Stimulated activated CD8-positive, alpha-beta memory T cell treated with anti-CD3 and anti-CD28 coated beads, Interleukin-7, amount 100 ng/mL, for 24 hours (primary cell): Measurements from ENCODE around the gene THSD4.
"Not testable (repeated sequence)": the region's sequence is repeated elsewhere in the genome, so short reads cannot be mapped to it uniquely, and the experiment has no call there.

Experiments used
- DNase-seq: peaks from one replicate; pipeline ENCODE4 v3.0.0-alpha.2; 2020; ENCODE audit warnings: low read depth

THSD4 gene

DNA sequence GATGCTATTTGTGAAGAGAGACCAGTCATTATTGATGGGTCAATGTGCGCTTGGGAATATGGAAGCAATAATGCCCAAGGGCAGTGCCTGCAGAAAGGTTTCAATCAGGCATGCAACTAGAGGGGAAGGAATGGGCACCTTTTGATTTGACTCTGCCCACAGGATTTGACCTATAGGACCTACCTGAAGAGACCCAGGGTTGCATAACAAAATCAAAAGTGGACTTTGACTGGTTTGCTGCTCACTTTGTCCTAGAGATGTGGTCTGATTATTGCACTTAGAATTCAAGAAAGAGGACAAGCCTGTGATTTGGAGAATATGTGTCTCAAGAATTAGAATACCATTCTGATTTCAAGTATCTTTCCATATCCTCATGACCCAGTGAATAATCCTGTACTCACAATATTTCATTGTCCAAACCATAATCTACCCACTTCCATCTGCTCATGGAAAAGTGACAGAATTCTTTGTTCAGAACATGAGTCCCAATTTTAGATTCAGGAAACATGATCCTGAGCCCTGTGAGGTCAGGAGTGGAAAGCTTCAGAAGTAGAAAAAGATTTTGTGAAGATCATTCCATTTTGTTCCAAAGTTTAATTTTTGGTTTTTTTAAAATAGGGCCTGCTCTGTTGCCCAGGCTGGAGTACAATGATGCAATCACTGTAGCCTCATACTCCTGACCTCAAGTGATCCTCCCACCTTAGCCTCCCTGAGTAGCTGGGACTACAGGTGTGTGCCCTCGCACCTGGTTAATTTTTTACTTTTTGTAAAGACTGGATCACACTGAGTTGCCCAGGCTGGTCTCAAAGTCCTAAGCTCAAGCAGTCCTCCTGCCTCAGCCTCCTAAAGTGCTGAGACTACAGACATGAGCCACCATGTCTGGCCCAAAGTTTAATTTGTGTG lies 543.8 kb downstream of the THSD4 start:
- no peak for DNase-seq

DNA sequence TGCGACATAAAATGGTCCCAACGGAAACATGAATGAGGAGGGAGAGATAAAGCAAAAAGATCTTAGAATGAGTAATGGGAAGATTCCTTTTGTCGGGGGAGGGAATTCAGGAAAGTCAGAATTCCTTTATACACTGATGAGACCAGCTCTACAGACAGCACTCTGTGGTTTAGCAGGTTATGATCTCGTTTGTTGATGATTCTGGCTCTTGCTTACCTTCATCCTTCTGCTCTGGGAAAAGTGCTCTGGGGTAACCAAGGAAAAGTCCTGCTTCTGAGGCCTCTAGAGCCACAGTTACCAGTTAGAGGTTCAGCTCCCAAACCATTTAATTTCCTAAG lies 544.4 kb downstream of the THSD4 start:
- DNase-seq: no peak

DNA sequence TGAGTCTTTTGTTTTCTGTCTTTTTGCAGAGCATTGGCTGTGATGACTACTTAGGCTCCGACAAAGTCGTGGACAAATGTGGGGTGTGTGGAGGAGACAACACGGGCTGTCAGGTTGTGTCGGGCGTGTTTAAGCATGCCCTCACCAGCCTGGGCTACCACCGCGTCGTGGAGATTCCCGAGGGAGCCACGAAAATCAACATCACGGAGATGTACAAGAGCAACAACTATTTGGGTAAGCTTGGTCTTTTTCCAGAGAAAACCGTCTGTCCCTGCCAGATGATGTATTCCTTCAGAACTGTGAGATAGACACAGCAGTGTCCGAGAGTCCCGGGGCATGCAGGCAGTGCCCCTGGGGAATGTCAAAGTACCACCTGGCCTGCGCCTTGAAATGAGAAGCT lies 545.2 kb downstream of the THSD4 start:
- DNase-seq: no peak

DNA sequence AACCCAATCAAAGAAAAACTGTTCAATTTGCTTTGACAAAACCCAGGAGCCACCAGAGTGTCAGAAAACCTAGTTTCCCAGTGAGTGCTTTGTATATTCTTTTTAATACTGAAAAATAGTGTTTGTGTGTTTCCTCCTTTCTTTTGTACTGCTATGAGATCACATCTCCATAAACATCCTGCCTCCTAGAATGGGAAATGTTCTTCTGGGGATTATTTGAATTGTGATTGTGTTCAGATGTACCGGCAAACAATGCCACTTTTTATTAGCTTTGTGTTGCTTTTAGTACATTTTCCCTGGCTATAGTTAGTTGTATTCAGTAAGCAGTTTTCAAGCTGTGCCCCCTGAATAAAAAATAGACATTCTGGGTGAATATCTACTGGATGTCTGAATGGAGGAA lies 547.0 kb downstream of the THSD4 start:
- DNase-seq: no peak

DNA sequence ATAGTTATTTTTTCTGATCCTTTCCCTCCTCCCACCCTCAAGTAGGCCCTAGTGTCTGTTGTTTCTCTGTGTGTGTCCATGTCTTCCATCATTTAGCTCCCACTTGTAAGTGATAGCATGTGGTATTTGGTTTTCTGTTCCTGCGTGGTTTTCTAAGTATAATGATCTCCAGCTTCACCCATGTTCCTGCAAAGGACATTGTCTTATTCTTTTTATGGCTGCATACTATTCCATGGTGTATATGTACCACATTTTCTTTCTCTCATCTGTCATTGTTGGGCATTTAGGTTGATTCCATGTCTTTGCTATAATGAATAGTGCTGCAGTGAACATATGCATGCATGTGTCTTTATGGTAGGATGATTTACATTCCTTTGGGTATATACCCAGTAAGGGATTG lies 549.4 kb downstream of the THSD4 start:
- no peak for DNase-seq

DNA sequence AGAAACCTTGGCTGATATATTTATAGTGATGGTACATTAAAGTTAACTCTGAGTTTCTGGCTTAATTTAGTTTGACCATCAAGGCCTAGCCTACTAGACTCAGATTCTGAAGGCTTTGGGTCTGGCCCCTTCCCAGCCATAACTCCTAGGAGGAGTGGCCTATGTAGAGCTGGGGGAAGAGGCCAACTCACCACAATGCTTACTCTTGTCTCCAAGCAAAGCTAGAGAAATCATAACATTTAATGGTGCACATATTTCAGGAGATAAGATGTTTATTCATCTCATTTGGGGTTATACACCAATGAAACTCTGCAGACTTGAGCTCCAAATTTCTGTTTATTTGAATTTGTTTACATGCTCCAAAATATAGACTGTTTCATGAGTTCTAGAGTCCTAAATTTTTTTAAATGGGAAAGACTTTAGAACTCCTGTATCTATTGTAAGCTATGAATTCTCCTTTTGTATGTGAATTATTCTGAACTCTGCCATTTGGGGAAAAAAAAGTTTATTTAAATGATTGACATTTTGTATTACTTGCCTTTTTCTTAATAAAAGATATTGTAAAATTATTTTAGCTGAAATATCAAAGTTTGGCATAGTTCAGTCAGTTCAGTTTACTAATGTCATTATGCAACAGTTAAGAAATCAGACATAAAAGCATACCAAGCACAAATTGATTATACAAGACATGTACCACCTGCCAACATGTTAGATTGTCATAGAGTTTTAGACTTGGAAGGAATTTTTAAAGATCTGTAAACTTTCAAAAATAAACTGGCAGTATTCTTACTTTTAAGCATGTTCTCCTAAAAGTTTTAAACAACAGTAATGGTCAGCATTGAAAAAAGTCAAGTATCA lies 551.7 kb downstream of the THSD4 start:
- DNase-seq: no peak

DNA sequence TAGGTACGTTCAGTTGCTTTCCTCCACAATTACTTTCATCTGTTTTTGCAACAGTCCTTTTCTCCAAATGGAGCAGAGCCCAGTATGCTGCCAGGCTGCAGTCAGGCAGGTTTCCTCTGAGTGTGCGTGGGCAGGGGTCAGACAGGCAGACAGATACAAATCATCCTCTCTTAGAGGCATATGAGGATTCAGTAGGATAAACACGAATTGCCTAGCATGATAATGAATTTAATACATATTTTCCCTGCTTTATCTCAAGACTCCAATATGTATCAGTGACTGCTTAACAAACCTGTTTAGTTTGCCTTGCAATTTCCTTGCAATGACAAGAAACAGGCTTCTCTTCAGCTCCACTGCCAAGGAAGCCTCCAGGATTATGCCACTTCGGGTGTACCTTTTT lies 554.4 kb downstream of the THSD4 start:
- DNase-seq: no peak

DNA sequence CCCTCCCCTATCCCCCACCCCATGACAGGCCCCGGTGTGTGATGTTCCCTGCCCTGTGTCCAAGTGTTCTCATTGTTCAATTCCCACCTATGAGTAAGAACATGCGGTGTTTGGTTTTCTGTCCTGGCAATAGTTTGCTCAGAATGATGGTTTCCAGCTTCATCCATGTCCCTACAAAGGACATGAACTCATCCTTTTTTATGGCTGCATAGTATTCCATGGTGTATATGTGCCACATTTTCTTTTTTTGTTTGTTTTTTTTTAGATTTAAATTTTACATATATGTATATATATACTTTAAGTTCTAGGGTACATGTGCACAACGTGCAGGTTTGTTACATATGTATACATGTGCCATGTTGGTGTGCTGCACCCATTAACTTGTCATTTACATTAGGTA lies 555.0 kb downstream of the THSD4 start:
- not testable (repeated sequence) for DNase-seq

DNA sequence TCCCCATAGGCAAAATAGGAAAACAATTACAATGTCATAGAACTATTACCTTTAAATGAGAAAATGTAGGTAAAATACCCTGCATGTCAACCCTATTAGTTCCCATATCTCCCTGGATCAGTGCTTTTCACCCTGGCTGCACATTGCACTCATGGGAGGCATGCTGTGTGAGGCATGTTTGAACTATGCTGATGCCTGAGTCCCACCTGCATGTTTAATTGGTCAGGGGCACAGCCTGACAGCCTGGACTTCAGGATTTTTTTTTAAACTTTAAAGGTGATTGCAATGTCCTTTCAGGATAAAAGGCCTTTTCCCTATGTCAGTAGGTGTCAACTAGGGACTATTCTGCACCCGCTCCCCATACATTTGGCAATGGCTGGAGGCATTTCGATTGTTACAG lies 559.1 kb downstream of the THSD4 start:
- no peak for DNase-seq

DNA sequence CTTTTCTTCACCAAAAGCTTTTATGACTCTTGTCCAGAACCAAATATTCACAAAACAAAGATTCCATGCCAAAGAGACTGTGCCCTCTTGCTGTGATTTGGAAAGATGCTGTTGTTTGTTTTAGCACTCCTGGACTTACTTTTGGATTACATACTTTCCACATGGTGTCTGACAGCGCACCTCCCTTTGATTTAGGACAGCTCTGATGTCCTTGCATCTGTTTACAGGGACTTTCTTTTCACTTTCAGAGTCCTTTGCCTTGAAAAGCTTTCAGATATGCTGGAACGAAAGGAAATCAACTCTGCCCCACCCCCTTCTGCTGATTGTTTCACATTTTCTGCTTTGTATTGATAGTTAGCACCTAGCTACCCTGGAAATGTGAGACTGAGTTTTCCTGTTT lies 562.1 kb downstream of the THSD4 start:
- DNase-seq: no peak

DNA sequence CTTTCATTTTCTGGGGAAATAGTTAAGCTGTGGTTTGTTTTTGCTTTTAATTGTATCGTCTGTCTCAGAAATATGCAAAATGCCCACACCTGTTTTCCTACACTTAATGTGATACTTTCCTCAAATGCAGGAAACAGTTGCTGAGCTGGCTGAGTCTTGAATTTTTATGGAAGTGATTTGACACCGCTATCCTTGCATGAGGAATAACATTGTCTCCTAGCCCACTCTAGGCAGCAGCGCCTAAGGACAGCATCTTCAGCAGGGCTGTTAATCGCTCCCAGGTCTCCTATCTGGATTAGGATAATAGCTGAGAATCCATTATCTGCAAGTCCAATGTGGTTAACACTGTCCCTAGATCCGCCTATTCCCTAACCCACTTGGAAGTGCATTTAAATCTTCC lies 562.5 kb downstream of the THSD4 start:
- DNase-seq: no peak

DNA sequence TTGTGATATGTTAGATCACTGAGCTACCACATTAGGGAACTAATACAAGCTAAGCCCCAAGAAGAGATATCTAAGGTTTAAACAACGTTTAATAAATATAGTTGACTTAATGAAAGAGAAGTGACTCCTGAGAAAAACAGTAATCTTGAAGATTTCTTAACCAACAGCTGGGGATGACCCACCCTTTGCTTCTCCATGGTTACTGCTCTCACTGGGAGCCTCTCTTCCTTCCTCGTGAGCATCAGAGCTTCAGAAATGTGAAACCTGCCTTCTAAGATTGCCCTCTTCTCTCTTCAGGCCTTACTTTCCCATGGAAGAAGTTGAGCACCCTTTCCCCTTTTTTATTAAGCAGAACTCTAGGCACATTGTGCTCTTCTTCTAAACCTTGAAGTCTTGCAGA lies 562.9 kb downstream of the THSD4 start:
- no peak for DNase-seq

DNA sequence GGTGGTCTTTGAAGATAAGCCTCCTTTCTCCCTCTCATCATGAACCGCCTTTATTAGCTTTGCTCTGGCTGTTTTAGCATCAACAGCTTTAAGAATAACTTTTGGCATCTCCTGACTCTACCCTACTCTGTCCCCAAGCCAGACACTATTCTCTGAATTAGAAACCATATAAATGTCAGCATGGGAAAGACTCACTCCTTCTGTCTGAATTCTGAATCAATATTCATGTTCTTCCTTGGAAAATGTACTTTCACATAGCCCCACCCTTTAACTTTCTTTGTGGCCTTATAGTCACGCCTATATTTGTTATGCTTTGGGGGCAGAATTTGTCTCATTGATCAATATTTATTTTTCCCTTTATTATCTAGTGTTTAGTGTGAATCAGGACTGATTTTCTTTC lies 563.3 kb downstream of the THSD4 start:
- DNase-seq: no peak

DNA sequence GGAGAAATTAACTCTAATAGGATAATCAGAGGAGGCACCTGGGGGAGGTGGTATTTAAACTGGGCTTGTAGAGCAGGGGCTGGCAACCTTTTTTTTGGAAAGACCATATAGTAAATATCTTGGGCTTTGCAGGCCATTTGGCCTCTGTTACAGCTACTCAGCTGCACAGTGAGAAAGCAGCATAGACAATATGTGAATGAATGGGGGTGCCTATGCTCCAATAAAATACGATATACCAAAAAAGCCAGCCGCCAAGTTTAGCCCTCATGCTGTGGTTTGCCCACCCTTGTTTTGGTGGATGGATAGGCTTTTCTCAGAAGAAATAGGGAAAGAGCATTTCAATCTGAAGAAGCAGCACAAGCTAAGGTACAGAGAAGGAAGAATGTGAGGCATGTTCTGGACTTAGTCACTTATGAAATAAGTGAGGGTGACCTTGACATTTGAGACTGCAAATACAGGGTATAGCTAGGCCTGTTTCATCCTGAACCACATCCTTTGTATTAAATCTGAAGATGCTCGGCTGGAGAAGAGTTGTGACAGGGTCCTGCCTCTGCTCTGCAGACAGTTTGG lies 564.0 kb downstream of the THSD4 start:
- no peak for DNase-seq

DNA sequence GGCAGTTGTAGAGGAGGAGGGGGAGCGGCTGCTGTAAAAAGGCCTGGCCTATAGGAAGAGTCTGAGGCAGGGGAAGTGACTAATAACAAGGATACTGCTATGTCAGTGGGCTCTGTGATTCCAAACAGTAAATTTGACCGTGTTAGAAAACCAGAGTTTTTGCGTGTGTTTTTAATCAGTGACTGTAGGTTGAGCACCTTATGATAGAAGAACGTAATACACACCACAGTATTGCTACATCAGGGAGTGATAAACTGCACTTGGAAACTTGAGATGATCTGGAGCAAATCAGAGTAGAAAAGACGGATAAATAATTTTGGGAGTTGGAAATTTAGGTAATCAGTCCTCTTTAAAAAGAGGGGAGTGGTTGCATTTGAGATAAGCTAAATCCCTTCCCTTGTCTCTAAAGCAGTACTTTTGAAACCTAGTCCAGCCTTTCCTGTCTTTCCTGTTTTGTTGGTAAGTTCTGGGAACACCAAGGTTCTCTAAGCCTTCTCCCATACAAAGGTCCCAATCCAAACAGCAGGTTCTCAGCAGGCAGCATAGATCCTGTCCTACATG lies 564.6 kb downstream of the THSD4 start:
- no peak for DNase-seq

DNA sequence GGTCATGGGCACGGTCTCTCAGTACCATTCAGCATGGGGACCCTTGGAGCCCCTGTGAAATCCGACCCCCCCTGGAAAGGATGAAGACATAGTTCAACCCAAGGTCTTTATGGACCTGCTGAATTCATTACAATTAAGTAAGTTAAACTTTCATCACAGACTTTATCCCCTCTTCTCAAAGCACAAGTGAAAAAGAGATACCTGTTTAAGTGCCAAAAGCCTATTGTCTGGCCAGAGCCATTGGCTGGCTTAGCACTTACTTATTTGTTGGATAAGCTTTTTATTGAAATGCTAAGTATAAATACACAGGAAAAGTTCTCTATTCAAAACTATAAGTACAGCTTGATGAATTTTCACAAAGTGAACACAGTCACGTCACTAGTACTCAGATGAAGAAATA lies 566.7 kb downstream of the THSD4 start:
- DNase-seq: no peak

DNA sequence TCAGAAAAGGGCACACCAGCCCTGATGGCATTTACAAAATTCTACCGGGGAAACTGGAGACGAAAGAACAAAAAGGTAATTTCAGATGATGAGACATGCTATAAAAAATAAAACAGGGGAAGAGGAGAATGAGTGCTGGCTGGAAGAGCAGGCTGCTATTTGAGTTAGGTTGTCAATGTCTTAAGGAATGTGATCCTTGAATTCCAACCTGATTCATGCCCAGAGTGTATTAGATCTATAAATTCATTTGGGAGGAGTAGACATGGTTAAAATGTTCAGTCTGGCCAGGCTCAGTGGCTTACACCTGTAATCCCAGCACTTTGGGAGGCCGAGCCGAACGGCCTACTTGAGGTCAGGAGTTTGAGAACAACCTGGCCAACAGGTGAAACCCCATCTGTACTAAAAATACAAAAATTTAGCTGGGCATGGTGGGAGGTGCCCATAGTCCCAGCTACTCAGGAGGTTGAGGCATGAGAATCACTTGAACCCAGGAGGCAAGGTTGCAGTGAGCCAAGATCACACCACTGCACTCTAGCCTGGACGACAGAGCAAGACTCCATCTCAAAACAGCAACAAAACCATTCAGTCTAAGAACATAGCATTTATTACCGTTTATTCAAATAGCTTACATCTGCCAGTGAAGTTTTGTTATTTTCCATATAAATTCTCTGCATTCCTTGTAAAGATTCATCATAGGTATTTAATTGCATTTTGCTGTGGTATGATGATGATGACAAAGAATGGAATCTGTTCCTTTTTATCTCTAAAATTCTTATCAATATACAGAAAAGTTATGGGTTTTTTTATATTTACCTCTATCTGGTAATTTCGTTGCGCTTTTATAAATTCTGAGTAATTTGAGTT lies 568.4 kb downstream of the THSD4 start:
- no peak for DNase-seq

DNA sequence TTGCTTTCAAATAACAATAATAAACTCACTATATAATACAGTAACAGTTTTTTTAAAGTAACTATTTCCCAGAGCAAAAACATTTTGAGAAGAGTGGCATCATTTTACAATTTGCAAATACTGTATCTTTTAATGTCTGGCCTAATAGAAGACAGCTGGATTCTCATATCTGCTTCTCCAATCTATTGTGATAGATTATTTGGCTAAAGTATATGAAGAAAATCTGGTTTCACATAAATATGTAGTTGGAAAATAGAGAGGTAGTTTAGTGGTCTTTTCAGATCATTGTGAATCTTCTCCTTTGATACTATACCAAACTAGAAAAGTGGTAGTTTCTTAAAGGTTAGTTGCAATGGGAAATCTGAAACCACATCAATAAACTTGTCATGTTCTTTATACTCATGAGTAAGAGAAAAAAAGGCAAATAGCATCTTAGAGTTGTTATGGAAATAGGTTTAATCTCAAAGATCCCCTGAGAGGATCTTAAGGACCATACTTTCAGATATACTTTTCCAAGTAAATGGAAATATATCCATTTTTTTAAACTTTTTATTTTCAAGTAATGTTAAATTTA lies 570.2 kb downstream of the THSD4 start:
- no peak for DNase-seq

DNA sequence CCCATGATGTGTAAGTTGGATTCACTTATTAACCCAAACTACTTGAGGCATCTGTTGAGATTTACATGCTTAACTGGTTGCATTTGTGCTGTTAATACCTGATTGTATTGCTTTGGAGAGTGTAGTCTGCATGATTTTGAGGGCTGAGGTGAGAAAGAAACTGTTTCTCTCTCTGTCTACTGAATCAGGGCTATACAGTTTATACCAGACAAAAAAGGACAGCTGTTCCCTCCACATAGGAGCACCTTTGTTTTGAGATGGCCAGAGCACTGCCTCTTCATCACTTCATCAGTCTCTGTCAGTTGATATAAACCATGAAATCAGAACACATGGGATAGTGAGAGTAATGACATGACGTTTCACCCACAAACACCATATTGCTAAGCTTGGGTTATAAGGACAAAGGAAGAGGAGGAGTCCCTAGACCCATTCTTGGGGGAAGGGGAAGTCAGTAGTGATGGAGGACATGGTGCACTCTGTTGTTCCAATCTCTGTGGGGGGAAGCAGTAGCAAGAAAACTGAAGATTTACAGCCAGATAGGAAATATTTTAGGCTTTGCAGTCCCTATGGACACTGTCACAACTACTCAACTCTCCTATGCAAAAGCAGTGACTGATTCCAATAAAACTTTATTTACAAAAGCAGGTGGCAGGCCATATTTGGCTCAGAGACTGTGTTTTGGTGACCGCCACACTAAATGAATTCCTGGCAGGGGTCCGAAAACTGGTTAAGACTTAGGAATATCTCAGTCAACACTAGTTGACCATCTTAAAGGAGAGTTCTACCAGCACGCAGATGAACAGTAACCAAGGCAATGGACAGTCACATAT lies 571.2 kb downstream of the THSD4 start:
- no peak for DNase-seq

DNA sequence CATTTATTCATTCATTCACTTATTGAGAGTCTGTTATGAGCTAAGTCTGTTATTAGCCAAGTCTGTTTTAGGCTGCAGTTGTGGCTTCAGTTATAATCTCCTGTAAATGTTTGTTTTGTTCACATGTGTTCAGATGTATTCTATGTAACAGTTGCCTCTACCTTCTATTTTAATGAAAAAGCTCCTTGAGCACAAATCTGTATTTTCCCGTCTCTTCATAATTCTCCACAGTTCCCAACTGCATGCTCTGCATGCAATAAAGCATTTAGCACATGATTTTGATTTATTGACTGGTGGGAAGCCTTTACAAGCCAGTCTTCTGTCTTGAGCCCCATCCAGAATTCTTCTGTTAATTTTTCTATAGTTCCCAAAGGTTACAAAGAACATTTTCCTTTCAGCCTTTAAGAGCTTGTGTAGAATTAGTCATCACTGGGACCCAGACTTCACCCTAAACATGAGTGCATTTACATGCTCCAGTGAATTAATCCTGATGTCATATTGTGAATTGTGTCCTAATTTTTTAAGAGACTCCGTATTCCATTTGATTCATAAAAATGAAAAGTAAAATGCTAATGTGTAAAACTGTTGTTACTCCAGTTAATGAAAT lies 572.7 kb downstream of the THSD4 start:
- no peak for DNase-seq
